H9 (cell line): ENCODE data around the gene ISL1. TPM values are rescaled to one million over a fixed set of nuclear protein-coding genes. Genes with fewer than 3 reads are reported as not detected.

Source experiments
- DNase-seq: peaks from one replicate; pipeline ENCODE4 v3.0.0-alpha.2; 2017
- H2AFZ ChIP-seq: one replicate; pipeline ENCODE4 v1.6.1; 2013; ENCODE audit warnings: mild to moderate bottlenecking, low read length, control low read depth, moderate library complexity
- H2AK5ac ChIP-seq: 2 replicates; pipeline ENCODE4 v1.6.1; 2013; ENCODE audit warnings: low read length, control low read depth, mixed read lengths; ENCODE audit not compliant: insufficient read length
- H2BK120ac ChIP-seq: one replicate; pipeline ENCODE4 v1.6.1; 2013; ENCODE audit warnings: low read depth, mild to moderate bottlenecking, low read length, control low read depth, inconsistent platforms; ENCODE audit not compliant: poor library complexity, severe bottlenecking
- H2BK12ac ChIP-seq: 2 replicates; pipeline ENCODE4 v1.6.1; 2013; ENCODE audit warnings: low read length, control low read depth, mixed read lengths, low read depth; ENCODE audit not compliant: insufficient read length
- H2BK15ac ChIP-seq: 2 replicates; pipeline ENCODE4 v1.6.1; 2013; ENCODE audit warnings: low read depth, low read length, control low read depth
- H2BK20ac ChIP-seq: one replicate; pipeline ENCODE4 v1.6.1; 2013; ENCODE audit warnings: low read depth, mild to moderate bottlenecking, low read length, control low read depth, inconsistent platforms; ENCODE audit not compliant: poor library complexity, severe bottlenecking
- H2BK5ac ChIP-seq: 2 replicates; pipeline ENCODE4 v1.6.1; 2013; ENCODE audit warnings: low read length, control low read depth, mixed read lengths; ENCODE audit not compliant: insufficient read length
- H3K14ac ChIP-seq: 2 replicates; pipeline ENCODE4 v1.6.1; 2013; ENCODE audit warnings: low read length, control low read depth; ENCODE audit not compliant: insufficient read depth
- H3K18ac ChIP-seq: 2 replicates; pipeline ENCODE4 v1.6.1; 2013; ENCODE audit warnings: low read depth, mild to moderate bottlenecking, mixed read lengths, low read length, control low read depth; ENCODE audit not compliant: insufficient read length
- H3K23ac ChIP-seq: 2 replicates; pipeline ENCODE4 v1.6.1; 2013; ENCODE audit warnings: low read length, control low read depth, mixed read lengths, low read depth; ENCODE audit not compliant: insufficient read length
- H3K23me2 ChIP-seq: 2 replicates; pipeline ENCODE4 v1.6.1; 2013; ENCODE audit warnings: low read depth, mild to moderate bottlenecking, mixed read lengths, low read length, control low read depth; ENCODE audit not compliant: insufficient read length, poor library complexity, severe bottlenecking
- H3K27ac ChIP-seq: 2 replicates; pipeline ENCODE4 v1.5.1; 2013; ENCODE audit warnings: low read length, control low read depth, mixed read lengths, low read depth; ENCODE audit not compliant: insufficient read length
- H3K27me3 ChIP-seq: 2 replicates; pipeline ENCODE4 v1.6.1; 2013; ENCODE audit warnings: low read length, control low read depth, inconsistent platforms; ENCODE audit not compliant: insufficient read depth
- H3K4ac ChIP-seq: 2 replicates; pipeline ENCODE4 v1.6.1; 2013; ENCODE audit warnings: low read depth, mild to moderate bottlenecking, control low read depth, inconsistent platforms, low read length, moderate library complexity
- H3K4me1 ChIP-seq: 2 replicates; pipeline ENCODE4 v1.6.1; 2013; ENCODE audit warnings: low read length, control low read depth, inconsistent platforms; ENCODE audit not compliant: insufficient read depth
- H3K4me2 ChIP-seq: 2 replicates; pipeline ENCODE4 v1.6.1; 2013; ENCODE audit warnings: low read length, control low read depth, mixed read lengths; ENCODE audit not compliant: insufficient read length, insufficient read depth
- H3K56ac ChIP-seq: 2 replicates; pipeline ENCODE4 v1.6.1; 2013; ENCODE audit warnings: low read depth, mild to moderate bottlenecking, mixed read lengths, low read length, control low read depth; ENCODE audit not compliant: insufficient read length
- H3K79me1 ChIP-seq: 2 replicates; pipeline ENCODE4 v1.6.1; 2013; ENCODE audit warnings: low read depth, mild to moderate bottlenecking, moderate library complexity, low read length, control low read depth, inconsistent platforms; ENCODE audit not compliant: insufficient read depth, poor library complexity, severe bottlenecking
- H3K79me2 ChIP-seq: 2 replicates; pipeline ENCODE4 v1.6.1; 2013; ENCODE audit warnings: low read length, control low read depth, inconsistent platforms; ENCODE audit not compliant: insufficient read depth
- H3K9ac ChIP-seq: 2 replicates; pipeline ENCODE4 v1.6.1; 2013; ENCODE audit warnings: low read length, control low read depth, mixed read lengths; ENCODE audit not compliant: insufficient read length; ENCODE audit errors: extremely low read depth
- H3K9me3 ChIP-seq: one replicate; pipeline ENCODE4 v1.6.1; 2013; ENCODE audit warnings: low read depth, low read length, inconsistent platforms; ENCODE audit not compliant: control insufficient read depth
- H3T11ph ChIP-seq: one replicate; pipeline ENCODE4 v1.6.1; 2013; ENCODE audit warnings: mild to moderate bottlenecking, low read length, control low read depth, inconsistent platforms
- H4K20me1 ChIP-seq: one replicate; pipeline ENCODE4 v1.6.1; 2013; ENCODE audit not compliant: control insufficient read depth, insufficient read length, insufficient read depth
- H4K5ac ChIP-seq: 2 replicates; pipeline ENCODE4 v1.6.1; 2013; ENCODE audit warnings: low read depth, mild to moderate bottlenecking, mixed read lengths, low read length, control low read depth; ENCODE audit not compliant: insufficient read length
- H4K8ac ChIP-seq: replicated peaks from 2 replicates; pipeline ENCODE4 v1.6.1; 2013; ENCODE audit warnings: low read length, control low read depth, mixed read lengths, low read depth; ENCODE audit not compliant: insufficient read length
- H4K91ac ChIP-seq: 2 replicates; pipeline ENCODE4 v1.6.1; 2013; ENCODE audit warnings: low read depth, mild to moderate bottlenecking, moderate library complexity, mixed read lengths, low read length, control low read depth; ENCODE audit not compliant: insufficient read length
- H3K27ac Mint-ChIP-seq, 3 experiments: 2 replicates in 2 of 3; 3 replicates in 1 of 3; pipeline ENCODE4 v1.8.0; 2020 to 2021; ENCODE audit warnings: mixed read lengths in 3 of 3, mild to moderate bottlenecking in 1 of 3, moderate library complexity in 1 of 3
- H3K27me3 Mint-ChIP-seq: 2 replicates; pipeline ENCODE4 v1.8.0; 2021; ENCODE audit warnings: low read depth, mild to moderate bottlenecking, moderate library complexity, mixed read lengths
- H3K36me3 Mint-ChIP-seq, 3 experiments: 2 replicates in 2 of 3; 3 replicates in 1 of 3; pipeline ENCODE4 v1.8.0; 2020 to 2021; ENCODE audit warnings: low read depth in 3 of 3, mixed read lengths in 3 of 3; ENCODE audit not compliant: insufficient read depth in 1 of 3
- H3K4me1 Mint-ChIP-seq, 2 experiments: 2 replicates each; pipeline ENCODE4 v1.8.0; 2020; ENCODE audit warnings: mixed read lengths in 2 of 2
- H3K4me3 Mint-ChIP-seq, 2 experiments: 2 replicates in 1 of 2; 3 replicates in 1 of 2; pipeline ENCODE4 v1.8.0; 2020 to 2021; ENCODE audit warnings: mild to moderate bottlenecking in 2 of 2, mixed read lengths in 2 of 2, moderate library complexity in 1 of 2
- H3K9me3 Mint-ChIP-seq, 2 experiments: 2 replicates in 1 of 2; 3 replicates in 1 of 2; pipeline ENCODE4 v1.8.0; 2020; ENCODE audit warnings: mild to moderate bottlenecking in 2 of 2, mixed read lengths in 2 of 2, moderate library complexity in 1 of 2
- WGBS: extraction: QIAGEN DNeasy Blood & Tissue Kit; methylation state at CpG from one replicate; pipeline ENCODE4 v1.1.7; 2013; ENCODE audit warnings: missing lambda C conversion rate, low lambda C conversion rate, mixed read lengths; ENCODE audit not compliant: insufficient read length; ENCODE audit errors: extremely low coverage; 5-methylcytosine and 5-hydroxymethylcytosine counted together
- total RNA-seq: library from RNA; stranded (reverse); gene quantifications from 2 replicates; pipeline ENCODE4 v1.2.1, GENCODE V29; 2021
- TF ChIP-seq, protein P1 (sequence below): fragments of 200-600 bp; sonication (generic); conservative IDR thresholded peaks from 3 replicates; pipeline ENCODE4 v1.8.0; 2021; ENCODE audit warnings: antibody characterized with exemption, mild to moderate bottlenecking

ISL1 gene
- total RNA-seq, 1 experiment from 2014 or later, result not detected

DNA sequence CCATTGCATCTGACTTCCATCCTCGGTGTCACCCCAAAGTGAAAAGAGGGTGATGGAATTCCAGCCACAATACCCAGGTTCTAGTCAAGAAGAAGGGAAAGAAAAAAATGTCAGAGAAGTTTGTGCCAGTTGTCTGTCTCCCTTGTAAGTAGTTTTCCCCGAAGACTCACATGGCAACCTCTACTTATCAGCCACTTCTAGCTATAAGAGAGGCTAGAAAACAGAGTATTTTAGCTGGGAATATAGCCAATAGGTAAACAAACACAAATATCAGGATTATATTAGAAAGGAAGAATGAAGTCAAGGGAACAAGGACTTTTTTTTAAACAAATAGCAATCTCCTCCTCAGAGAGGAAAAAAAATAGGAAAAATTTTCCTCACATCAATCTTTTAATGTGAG is 12.2 kb upstream of the ISL1 start:
- H3K4me3 Mint-ChIP-seq, result no peak overlapping the region
- no peak overlapping the region for H2BK15ac ChIP-seq

More for the DNA sequence above, 12.2 kb upstream of the ISL1 start:
- no peaks in the 10 kb centered on the region for H3K79me2 ChIP-seq
- Mint-ChIP-seq H3K27ac (no peak overlapping the region), H3K4me1 (peaks cover 0 to 5% of the 10 kb centered on the region in 2 experiments; a peak in 1 of 4 replicates), H3K9me3 (no peaks in the 10 kb centered on the region; a peak in 1 of 5 replicates), H3K27me3 (peaks cover 69% of the 10 kb centered on the region), H3K36me3 (no peaks in the 10 kb centered on the region)
- H4K8ac ChIP-seq, result no peak overlapping the region
- no peak overlapping the region for H2BK120ac ChIP-seq
- DNase-seq, result no peak
- H3K79me1 ChIP-seq, result no peaks in the 10 kb centered on the region
- no peak overlapping the region for H3K9ac ChIP-seq
- no peak overlapping the region for H3K4me2 ChIP-seq
- no peak overlapping the region for H4K5ac ChIP-seq
- no peak overlapping the region for H2BK12ac ChIP-seq
- H2BK20ac ChIP-seq, result no peak overlapping the region
- no peak overlapping the region for H3K14ac ChIP-seq
- no peak overlapping the region for H3K56ac ChIP-seq
- TF ChIP-seq, protein P1, sequence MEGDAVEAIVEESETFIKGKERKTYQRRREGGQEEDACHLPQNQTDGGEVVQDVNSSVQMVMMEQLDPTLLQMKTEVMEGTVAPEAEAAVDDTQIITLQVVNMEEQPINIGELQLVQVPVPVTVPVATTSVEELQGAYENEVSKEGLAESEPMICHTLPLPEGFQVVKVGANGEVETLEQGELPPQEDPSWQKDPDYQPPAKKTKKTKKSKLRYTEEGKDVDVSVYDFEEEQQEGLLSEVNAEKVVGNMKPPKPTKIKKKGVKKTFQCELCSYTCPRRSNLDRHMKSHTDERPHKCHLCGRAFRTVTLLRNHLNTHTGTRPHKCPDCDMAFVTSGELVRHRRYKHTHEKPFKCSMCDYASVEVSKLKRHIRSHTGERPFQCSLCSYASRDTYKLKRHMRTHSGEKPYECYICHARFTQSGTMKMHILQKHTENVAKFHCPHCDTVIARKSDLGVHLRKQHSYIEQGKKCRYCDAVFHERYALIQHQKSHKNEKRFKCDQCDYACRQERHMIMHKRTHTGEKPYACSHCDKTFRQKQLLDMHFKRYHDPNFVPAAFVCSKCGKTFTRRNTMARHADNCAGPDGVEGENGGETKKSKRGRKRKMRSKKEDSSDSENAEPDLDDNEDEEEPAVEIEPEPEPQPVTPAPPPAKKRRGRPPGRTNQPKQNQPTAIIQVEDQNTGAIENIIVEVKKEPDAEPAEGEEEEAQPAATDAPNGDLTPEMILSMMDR, result no peak
- no peak overlapping the region for H3K23ac ChIP-seq
- peaks cover 8% of the 10 kb centered on the region; the same call in 1 of the 2 replicates for H3K27me3 ChIP-seq
- no peak overlapping the region for H3K4ac ChIP-seq
- no peak overlapping the region for H3T11ph ChIP-seq
- no peak overlapping the region for H4K91ac ChIP-seq
- no peaks in the 10 kb centered on the region for H4K20me1 ChIP-seq
- no peaks in the 10 kb centered on the region for H3K23me2 ChIP-seq
- H3K27ac ChIP-seq, result no peak overlapping the region
- H2BK5ac ChIP-seq, result no peak overlapping the region
- no CpG with 5 or more reads among the region's 2 CpGs for WGBS
- H3K18ac ChIP-seq, result no peak overlapping the region
- no peak overlapping the region for H2AK5ac ChIP-seq
- no peak overlapping the region for H2AFZ ChIP-seq
- H3K4me1 ChIP-seq, result no peaks in the 10 kb centered on the region
- H3K9me3 ChIP-seq, result no peaks in the 10 kb centered on the region
